ENCODE measurements around the gene SGIP1.

The SGIP1 gene

GRCh38 chr1:66693856-66694255, 159.9 kb downstream of the SGIP1 start:
- no peak for TF ChIP-seq CTCF (IDR thresholded peaks at IDR 0.05; ENCODE audit: unreplicated experiment in 3 of 3)
- no peaks in the 10 kb centered on the region for H3K9me3 Mint-ChIP-seq
- no peaks in the 10 kb centered on the region for H3K36me3 Mint-ChIP-seq (ENCODE audit: low read depth)
- no peak overlapping the region for H3K27ac Mint-ChIP-seq
- peaks cover 9% of the 10 kb centered on the region for H3K4me1 Mint-ChIP-seq
- H3K27me3 Mint-ChIP-seq (ENCODE audit: low read depth), result no peaks in the 10 kb centered on the region
- H3K4me3 Mint-ChIP-seq, result no peak overlapping the region

- peaks cover 9% of the 10 kb centered on the region for H3K4me1 Mint-ChIP-seq
- no peak overlapping the region for H3K4me3 Mint-ChIP-seq
- no peaks in the 10 kb centered on the region for H3K36me3 Mint-ChIP-seq (ENCODE audit: low read depth)
- no peak for TF ChIP-seq CTCF (IDR thresholded peaks at IDR 0.05; ENCODE audit: unreplicated experiment in 3 of 3)
- H3K9me3 Mint-ChIP-seq, result no peaks in the 10 kb centered on the region
- no peak overlapping the region for H3K27ac Mint-ChIP-seq
- no peaks in the 10 kb centered on the region for H3K27me3 Mint-ChIP-seq (ENCODE audit: low read depth)
Measured at GRCh38 chr1:66695116-66695515, 161.2 kb downstream of the SGIP1 start.

GRCh38 chr1:66696771-66697170, 162.8 kb downstream of the SGIP1 start:
- Mint-ChIP-seq H3K4me1 (no peaks in the 10 kb centered on the region), H3K27me3 (ENCODE audit: low read depth) (no peaks in the 10 kb centered on the region), H3K9me3 (no peaks in the 10 kb centered on the region), H3K27ac (no peak overlapping the region), H3K4me3 (no peak overlapping the region), H3K36me3 (ENCODE audit: low read depth) (no peaks in the 10 kb centered on the region)
- TF ChIP-seq CTCF (IDR thresholded peaks at IDR 0.05; ENCODE audit: unreplicated experiment in 3 of 3), result no peak

GRCh38 chr1:66699213-66699612, 165.3 kb downstream of the SGIP1 start:
- Mint-ChIP-seq H3K4me1 (peaks cover 3% of the 10 kb centered on the region), H3K9me3 (no peaks in the 10 kb centered on the region), H3K36me3 (ENCODE audit: low read depth) (no peaks in the 10 kb centered on the region), H3K27ac (no peak overlapping the region), H3K4me3 (no peak overlapping the region), H3K27me3 (ENCODE audit: low read depth) (no peaks in the 10 kb centered on the region)
- TF ChIP-seq CTCF (IDR thresholded peaks at IDR 0.05; ENCODE audit: unreplicated experiment in 3 of 3), result no peak

GRCh38 chr1:66704177-66704875, 170.4 kb downstream of the SGIP1 start:
- peak overlapping the region in 1 of 3 experiments; percentile 48 for H3K27ac Mint-ChIP-seq
- H3K27me3 Mint-ChIP-seq (ENCODE audit: low read depth), result no peaks in the 10 kb centered on the region
- peaks cover 16% of the 10 kb centered on the region for H3K4me1 Mint-ChIP-seq
- no peak overlapping the region for H3K4me3 Mint-ChIP-seq
- TF ChIP-seq CTCF (IDR thresholded peaks at IDR 0.05; ENCODE audit: unreplicated experiment in 3 of 3), result no peak
- H3K9me3 Mint-ChIP-seq, result no peaks in the 10 kb centered on the region
- H3K36me3 Mint-ChIP-seq (ENCODE audit: low read depth), result no peaks in the 10 kb centered on the region

GRCh38 chr1:66705110-66705509, 171.2 kb downstream of the SGIP1 start:
- Mint-ChIP-seq H3K27me3 (ENCODE audit: low read depth) (no peaks in the 10 kb centered on the region), H3K4me1 (peaks cover 16% of the 10 kb centered on the region), H3K4me3 (no peak overlapping the region), H3K9me3 (no peaks in the 10 kb centered on the region), H3K36me3 (ENCODE audit: low read depth) (no peaks in the 10 kb centered on the region), H3K27ac (peak overlapping the region; percentile 19 to 22 (median 22))
- no peak for TF ChIP-seq CTCF (IDR thresholded peaks at IDR 0.05; ENCODE audit: unreplicated experiment in 3 of 3)
